IPS-NIHi7 (cell line): Measurements from ENCODE around the gene SAMD9.
"Not testable (repeated sequence)": the region's sequence is repeated elsewhere in the genome, so short reads cannot be mapped to it uniquely, and the experiment has no call there.

Experiments
- DNase-seq: peaks from one replicate; pipeline ENCODE4 v3.0.0; 2012; ENCODE audit warnings: mixed read lengths; ENCODE audit errors: extremely low spot score

The SAMD9 gene

GRCh38 chr7:93117852-93118530 is at the start of gene SAMD9:
TSS of gene SAMD9 (minus strand) at chr7:93117979. CDS start at chr7:93106097, 11,882 bp downstream.
- DNase-seq: peak; percentile 20

- no peak for DNase-seq
Observed at GRCh38 chr7:93165447-93165846, 47.7 kb upstream of the SAMD9 start.

- DNase-seq: no peak
Observed at GRCh38 chr7:93164766-93165165, 47.0 kb upstream of the SAMD9 start.

- DNase-seq: no peak
Observed at GRCh38 chr7:93161181-93161762, 43.5 kb upstream of the SAMD9 start.

- no peak for DNase-seq
Observed at GRCh38 chr7:93160410-93160809, 42.6 kb upstream of the SAMD9 start.

GRCh38 chr7:93159490-93159889 is 41.7 kb upstream of the SAMD9 start:
- DNase-seq: no peak

- no peak for DNase-seq
Observed at GRCh38 chr7:93156884-93157283, 39.1 kb upstream of the SAMD9 start.

GRCh38 chr7:93150200-93150835 is 32.5 kb upstream of the SAMD9 start:
- no peak for DNase-seq

- no peak for DNase-seq
Observed at GRCh38 chr7:93148727-93149126, 30.9 kb upstream of the SAMD9 start.

GRCh38 chr7:93148144-93148543 is 30.4 kb upstream of the SAMD9 start, which contains the start of gene SAMD9L:
TSS of gene SAMD9L (minus strand) at chr7:93148385. CDS start at chr7:93135971, 12,414 bp downstream.
- no peak for DNase-seq

- DNase-seq: peak; percentile 15
Observed at GRCh38 chr7:93147363-93147762, 29.6 kb upstream of the SAMD9 start.

GRCh38 chr7:93146472-93147141 is 28.8 kb upstream of the SAMD9 start:
- DNase-seq: no peak

- peak; percentile 23 for DNase-seq
Observed at GRCh38 chr7:93146036-93146435, 28.3 kb upstream of the SAMD9 start.

GRCh38 chr7:93145354-93145753 is 27.6 kb upstream of the SAMD9 start:
- no peak for DNase-seq

GRCh38 chr7:93142127-93142526 is 24.3 kb upstream of the SAMD9 start:
- no peak for DNase-seq

- no peak for DNase-seq
Observed at GRCh38 chr7:93140582-93141191, 22.9 kb upstream of the SAMD9 start.

GRCh38 chr7:93138576-93138975 is 20.8 kb upstream of the SAMD9 start:
- no peak for DNase-seq

GRCh38 chr7:93133005-93133404 is 15.2 kb upstream of the SAMD9 start:
- DNase-seq: no peak

- no peak for DNase-seq
Observed at GRCh38 chr7:93132216-93132615, 14.4 kb upstream of the SAMD9 start.

- DNase-seq: not testable (repeated sequence)
Observed at GRCh38 chr7:93126954-93127353, 9.2 kb upstream of the SAMD9 start.

GRCh38 chr7:93123532-93123931 is 5.8 kb upstream of the SAMD9 start:
- DNase-seq: not testable (repeated sequence)
